ENCODE results near the gene MIEF2. TPM values are rescaled to one million over a fixed set of nuclear protein-coding genes. Genes with fewer than 3 reads are reported as not detected.

MIEF2 gene
- total and polyA plus RNA-seq, 8 donors: 2.1 to 254 (median 9.1) TPM

DNA sequence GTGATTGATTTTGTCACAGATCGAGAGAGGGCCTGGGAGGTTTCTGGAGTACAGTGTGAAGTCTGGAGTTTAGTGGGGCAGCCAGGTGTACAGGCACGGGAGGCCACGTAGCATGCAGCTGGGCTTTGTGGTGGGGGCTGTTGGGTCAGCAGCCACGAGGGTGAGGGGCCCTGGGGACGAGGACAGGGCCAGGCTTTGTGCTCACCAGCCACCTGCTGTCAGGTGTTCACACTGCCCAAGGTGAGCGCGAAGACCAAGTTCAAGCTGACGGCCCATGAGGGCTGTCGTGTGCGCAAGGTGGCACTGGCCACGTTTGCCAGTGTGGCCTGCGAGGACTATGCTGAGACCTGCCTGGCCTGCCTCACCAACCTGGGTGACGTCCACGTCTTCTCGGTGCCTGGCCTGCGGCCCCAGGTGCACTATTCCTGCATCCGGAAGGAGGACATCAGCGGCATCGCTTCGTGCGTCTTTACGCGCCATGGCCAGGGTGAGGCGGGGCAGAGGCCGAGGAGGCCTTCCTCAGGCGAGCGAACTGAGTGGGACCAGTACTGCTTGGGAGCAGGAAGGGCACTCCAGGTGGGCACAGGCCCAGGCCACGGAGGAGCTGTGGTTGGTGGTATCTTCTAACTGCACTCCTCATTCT lies 19.1 kb upstream of the MIEF2 start:
- H3K4me3 ChIP-seq: no peak overlapping the region
- intact Hi-C loops (cut with DNase I; ENCODE audit: low total_unique reads): no loop called here
- H3K36me3 ChIP-seq: peaks cover 21 to 99% (median 95%) of the 10 kb centered on the region in 4 donors
- H3K4me1 ChIP-seq: peaks cover under 1 to 5% (median 2%) of the 10 kb centered on the region in 4 donors
- DNase-seq: no peak
- no peak for TF ChIP-seq EP300 (IDR thresholded peaks at IDR 0.05)
- TF ChIP-seq POLR2AphosphoS5 (IDR thresholded peaks at IDR 0.05): no peak
- TF ChIP-seq, protein P1, sequence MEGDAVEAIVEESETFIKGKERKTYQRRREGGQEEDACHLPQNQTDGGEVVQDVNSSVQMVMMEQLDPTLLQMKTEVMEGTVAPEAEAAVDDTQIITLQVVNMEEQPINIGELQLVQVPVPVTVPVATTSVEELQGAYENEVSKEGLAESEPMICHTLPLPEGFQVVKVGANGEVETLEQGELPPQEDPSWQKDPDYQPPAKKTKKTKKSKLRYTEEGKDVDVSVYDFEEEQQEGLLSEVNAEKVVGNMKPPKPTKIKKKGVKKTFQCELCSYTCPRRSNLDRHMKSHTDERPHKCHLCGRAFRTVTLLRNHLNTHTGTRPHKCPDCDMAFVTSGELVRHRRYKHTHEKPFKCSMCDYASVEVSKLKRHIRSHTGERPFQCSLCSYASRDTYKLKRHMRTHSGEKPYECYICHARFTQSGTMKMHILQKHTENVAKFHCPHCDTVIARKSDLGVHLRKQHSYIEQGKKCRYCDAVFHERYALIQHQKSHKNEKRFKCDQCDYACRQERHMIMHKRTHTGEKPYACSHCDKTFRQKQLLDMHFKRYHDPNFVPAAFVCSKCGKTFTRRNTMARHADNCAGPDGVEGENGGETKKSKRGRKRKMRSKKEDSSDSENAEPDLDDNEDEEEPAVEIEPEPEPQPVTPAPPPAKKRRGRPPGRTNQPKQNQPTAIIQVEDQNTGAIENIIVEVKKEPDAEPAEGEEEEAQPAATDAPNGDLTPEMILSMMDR (IDR thresholded peaks at IDR 0.05): no peak
- TF ChIP-seq POLR2A (IDR thresholded peaks at IDR 0.05): no peak
- no peaks in the 10 kb centered on the region for H3K27me3 ChIP-seq
- WGBS, 5 donors: 82 to 88% (median 85%) methylated on average over 26 to 28 of the region's 28 CpGs
- no peaks in the 10 kb centered on the region for H3K9me3 ChIP-seq
- H3K27ac ChIP-seq: no peak overlapping the region

DNA sequence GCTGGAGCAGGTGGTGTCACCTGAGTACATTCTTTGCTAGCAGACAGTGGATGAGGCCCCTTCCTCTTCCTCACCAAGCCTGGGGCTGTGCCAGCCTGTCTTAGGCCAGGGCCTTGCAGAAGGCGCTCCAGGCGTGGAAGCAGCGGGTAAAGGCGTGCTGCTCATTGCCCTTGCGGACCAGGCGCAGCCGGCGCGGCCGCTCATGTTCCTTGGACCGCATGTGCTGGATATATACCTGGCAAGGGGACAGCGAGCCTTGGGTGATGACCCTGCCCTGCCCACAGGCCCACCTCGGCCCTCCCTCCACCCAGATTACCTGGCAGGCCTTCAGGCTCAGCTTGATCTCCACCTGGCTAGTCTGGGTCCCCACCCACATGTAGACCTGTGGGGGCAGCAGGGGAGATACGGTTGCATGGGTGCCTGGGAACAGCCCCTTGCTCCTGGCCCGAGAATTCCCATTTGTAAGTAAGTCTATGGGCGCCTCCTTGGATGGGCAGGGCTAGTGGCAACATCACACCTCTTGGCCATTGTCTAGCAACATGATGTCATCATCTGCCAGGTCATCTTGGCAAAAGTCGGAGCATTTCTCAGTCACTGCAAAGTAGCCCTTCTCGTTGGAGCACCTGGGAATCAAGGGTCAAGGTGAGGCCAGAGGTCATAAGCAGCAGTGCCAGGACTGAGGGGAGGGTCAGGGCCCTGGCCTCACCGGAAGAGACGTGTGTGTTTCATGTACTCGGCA lies 15.3 kb upstream of the MIEF2 start:
- 83 to 92% (median 87%) methylated on average over 10 to 21 of the region's 21 CpGs for WGBS, 5 donors
- Histone ChIP-seq H3K27me3 (no peaks in the 10 kb centered on the region), H3K4me1 (peaks cover 23 to 31% (median 29%) of the 10 kb centered on the region in 4 donors), H3K27ac (no peak overlapping the region), H3K9me3 (no peaks in the 10 kb centered on the region), H3K36me3 (peaks cover 36 to 99% (median 96%) of the 10 kb centered on the region in 4 donors), H3K4me3 (no peak overlapping the region)
- intact Hi-C loops (cut with DNase I; ENCODE audit: low total_unique reads): no loop called here
- TF ChIP-seq POLR2AphosphoS5 (IDR thresholded peaks at IDR 0.05): no peak
- TF ChIP-seq POLR2A (IDR thresholded peaks at IDR 0.05): no peak
- TF ChIP-seq, protein P1 (IDR thresholded peaks at IDR 0.05): no peak
- TF ChIP-seq EP300 (IDR thresholded peaks at IDR 0.05): no peak
- DNase-seq: no peak

DNA sequence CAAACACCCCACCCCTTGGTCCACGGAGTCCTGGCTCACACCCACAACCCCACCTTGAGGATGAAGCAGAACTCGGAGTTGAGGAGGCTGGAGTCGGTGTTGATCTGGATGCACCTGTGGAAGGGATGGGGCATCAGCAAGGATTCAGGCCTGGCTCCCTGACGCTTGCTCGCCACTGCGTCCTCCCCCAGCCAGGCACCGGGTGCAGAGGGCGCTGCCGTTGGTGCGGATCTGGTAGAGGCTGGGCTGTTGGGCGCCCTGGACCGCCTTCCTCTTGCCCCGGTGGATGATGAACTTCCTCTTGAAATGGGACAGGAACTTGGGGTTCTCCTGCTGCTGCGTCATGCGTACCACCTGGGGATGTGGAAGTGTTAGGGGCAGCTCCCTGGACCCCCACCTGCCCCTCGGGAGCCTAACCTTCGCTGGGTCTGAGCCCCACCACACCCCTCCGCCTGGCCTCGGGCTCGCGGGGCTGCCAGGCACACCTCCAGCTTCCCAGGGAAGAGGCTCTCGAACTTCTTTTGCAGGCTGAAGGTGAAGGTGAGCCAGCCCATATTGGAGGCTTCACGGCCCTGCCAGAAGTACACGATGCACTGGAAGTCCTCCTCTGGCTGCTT lies 14.2 kb upstream of the MIEF2 start:
- intact Hi-C loops (cut with DNase I; ENCODE audit: low total_unique reads): no loop called here
- WGBS, 5 donors: 85 to 91% (median 89%) methylated on average over 13 to 24 of the region's 24 CpGs
- Histone ChIP-seq H3K9me3 (no peaks in the 10 kb centered on the region), H3K4me1 (peaks cover 23 to 38% (median 32%) of the 10 kb centered on the region in 4 donors), H3K4me3 (peak overlapping the region in 3 of 4 donors; percentile 11 to 39 (median 22)), H3K27me3 (no peaks in the 10 kb centered on the region), H3K27ac (peak overlapping the region in 3 of 5 donors; percentile 29 to 82 (median 81)), H3K36me3 (peaks cover 45 to 99% (median 96%) of the 10 kb centered on the region in 4 donors)
- no peak for TF ChIP-seq EP300 (IDR thresholded peaks at IDR 0.05)
- TF ChIP-seq POLR2A (IDR thresholded peaks at IDR 0.05): no peak
- TF ChIP-seq, protein P1 (IDR thresholded peaks at IDR 0.05): no peak
- TF ChIP-seq POLR2AphosphoS5 (IDR thresholded peaks at IDR 0.05): no peak
- DNase-seq: no peak

DNA sequence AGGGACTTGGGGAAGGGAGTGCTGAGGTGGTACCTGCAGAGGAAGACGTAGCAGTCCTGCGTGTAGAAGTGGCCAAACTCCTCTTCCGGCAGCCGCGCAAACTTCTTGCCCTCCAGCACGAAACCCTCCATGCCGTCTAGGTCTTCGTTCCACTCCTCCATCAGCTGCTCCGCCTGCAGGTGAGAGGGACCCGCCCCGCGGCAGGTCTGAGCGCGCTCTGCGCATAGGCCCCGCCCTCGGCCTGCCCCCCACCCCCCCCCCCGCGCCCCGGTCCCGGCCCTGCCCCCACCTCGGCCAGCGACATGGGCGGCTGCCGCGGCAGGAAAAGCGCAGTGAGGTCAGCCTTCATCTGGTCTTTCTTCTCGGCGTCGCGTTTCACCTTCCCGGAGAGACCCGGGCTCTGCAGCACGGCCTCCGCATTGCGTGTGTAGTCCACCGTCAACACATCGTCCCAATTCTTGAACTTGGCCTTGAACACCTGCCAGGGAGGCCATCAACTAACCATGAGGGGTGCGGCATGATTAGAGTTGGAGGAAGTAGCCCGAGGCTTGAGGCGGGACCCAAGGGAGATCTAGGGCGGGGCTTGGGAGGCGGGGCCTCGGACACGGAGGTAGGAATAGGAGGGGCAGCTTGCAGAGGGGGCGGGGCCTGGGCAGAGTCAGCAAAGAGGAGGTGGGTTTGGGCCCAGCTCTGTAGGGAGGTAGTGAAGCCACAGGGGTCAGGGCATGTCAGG lies 13.4 kb upstream of the MIEF2 start:
- intact Hi-C loops (cut with DNase I; ENCODE audit: low total_unique reads): no loop called here
- Histone ChIP-seq H3K4me1 (peaks cover 23 to 38% (median 32%) of the 10 kb centered on the region in 4 donors), H3K27ac (peak overlapping the region; percentile 59 to 89 (median 81)), H3K36me3 (peaks cover 53 to 99% (median 97%) of the 10 kb centered on the region in 4 donors), H3K4me3 (peak overlapping the region; percentile 11 to 39 (median 18)), H3K27me3 (no peaks in the 10 kb centered on the region), H3K9me3 (no peaks in the 10 kb centered on the region)
- TF ChIP-seq EP300 (IDR thresholded peaks at IDR 0.05) (no peak), POLR2A (IDR thresholded peaks at IDR 0.05) (no peak), POLR2AphosphoS5 (IDR thresholded peaks at IDR 0.05) (peak in 1 of 3 donors; percentile 59)
- TF ChIP-seq, protein P1 (IDR thresholded peaks at IDR 0.05): no peak
- 15 to 48% (median 28%) methylated on average over 32 to 46 of the region's 46 CpGs for WGBS, 5 donors
- peak; percentile 94 to 95 for DNase-seq
